GM18499 (cell line): ENCODE data around the gene WDR82.

Experiments used
- ATAC-seq: cut with Tn5 transposase; IDR thresholded peaks from one replicate; pipeline ENCODE4 v1.9.1; 2021; ENCODE audit warnings: moderate number of reproducible peaks; ENCODE audit not compliant: insufficient read depth, unreplicated experiment

WDR82 gene

GRCh38 chr3:52228266-52228665 lies 50.2 kb downstream of the WDR82 start:
- no peak for ATAC-seq

DNA sequence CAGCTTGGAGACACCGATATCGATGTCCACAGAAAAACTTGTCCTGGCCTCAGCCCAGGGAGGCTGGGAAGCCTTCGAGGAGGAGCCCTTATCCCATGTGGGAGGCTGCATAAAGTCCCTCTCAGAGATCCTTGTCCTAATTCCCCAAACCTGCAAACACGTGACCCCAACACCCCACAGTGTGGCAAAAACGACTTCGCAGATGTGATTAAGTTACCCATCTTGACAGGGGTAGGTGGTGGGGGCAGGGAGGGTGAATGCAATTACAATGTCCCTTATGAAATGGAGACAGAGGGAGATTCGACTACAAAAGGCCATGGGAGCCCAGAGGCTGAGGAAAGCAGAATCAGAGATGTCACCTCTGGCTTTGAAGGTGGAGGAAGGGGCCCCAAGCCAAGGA lies 50.7 kb downstream of the WDR82 start:
- no peak for ATAC-seq

GRCh38 chr3:52227117-52227516 lies 51.3 kb downstream of the WDR82 start:
- no peak for ATAC-seq

GRCh38 chr3:52226229-52226817 lies 52.1 kb downstream of the WDR82 start:
- ATAC-seq, result no peak

GRCh38 chr3:52225452-52226228 lies 52.8 kb downstream of the WDR82 start, which contains the start of gene TLR9:
Gene TLR9, minus strand, starts transcription at chr3:52225645. Its CDS starts 116 bp downstream, at chr3:52225529.
- ATAC-seq, result peak; percentile 68

GRCh38 chr3:52223449-52224408 lies 54.7 kb downstream of the WDR82 start:
- no peak for ATAC-seq

- no peak for ATAC-seq
Observed at GRCh38 chr3:52222319-52223221, 55.9 kb downstream of the WDR82 start.

GRCh38 chr3:52221563-52222318 lies 56.7 kb downstream of the WDR82 start:
- ATAC-seq, result no peak

DNA sequence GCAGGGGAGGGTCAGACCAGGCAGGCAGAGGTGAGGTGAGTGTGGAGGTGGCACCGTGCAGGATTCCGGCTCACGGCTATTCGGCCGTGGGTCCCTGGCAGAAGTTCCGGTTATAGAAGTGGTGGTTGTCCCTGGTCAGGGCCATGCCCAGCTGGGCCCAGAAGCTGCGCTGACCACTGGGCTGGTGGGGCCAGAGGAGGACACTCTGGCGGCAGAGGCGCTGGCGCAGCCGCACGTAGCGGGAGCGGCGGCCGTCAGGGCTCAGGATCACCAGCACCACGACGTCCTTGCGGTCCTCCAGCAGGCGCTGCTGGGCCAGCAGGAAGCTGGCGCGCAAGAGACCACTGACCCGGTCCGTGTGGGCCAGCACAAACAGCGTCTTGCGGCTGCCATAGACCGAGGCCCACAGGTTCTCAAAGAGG lies 57.3 kb downstream of the WDR82 start:
- ATAC-seq, result no peak

DNA sequence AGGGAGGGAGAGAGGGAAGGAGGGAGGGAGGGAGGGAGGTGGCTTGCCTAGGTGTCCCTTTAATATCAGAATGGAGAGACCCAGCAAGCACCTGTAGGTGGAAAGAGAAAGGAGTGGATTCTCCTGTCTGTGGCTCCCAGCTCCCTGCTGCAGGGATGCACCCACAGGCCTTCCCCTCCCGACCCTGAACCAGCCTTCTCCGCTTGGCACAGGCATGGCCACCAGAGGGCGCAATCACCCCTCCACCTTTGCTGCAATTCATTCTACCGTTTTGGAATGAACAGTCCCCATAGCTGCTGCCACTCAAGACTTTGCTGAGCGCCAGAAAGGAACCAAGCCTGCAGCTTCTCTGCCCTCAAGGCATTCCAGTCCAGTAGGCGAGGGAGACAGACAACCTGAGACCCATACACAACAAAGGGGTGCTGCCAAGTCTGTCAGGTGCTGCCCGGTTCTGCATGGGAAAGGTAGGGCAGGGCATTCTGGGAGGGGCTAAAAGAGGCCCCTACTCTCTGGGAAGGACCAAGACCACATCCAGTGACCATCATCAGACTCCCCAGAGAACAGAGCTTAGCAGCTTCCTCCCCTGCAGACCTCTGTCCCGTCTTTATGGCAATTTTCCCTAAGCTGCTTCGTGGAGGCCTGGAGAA lies 57.9 kb downstream of the WDR82 start:
- no peak for ATAC-seq

DNA sequence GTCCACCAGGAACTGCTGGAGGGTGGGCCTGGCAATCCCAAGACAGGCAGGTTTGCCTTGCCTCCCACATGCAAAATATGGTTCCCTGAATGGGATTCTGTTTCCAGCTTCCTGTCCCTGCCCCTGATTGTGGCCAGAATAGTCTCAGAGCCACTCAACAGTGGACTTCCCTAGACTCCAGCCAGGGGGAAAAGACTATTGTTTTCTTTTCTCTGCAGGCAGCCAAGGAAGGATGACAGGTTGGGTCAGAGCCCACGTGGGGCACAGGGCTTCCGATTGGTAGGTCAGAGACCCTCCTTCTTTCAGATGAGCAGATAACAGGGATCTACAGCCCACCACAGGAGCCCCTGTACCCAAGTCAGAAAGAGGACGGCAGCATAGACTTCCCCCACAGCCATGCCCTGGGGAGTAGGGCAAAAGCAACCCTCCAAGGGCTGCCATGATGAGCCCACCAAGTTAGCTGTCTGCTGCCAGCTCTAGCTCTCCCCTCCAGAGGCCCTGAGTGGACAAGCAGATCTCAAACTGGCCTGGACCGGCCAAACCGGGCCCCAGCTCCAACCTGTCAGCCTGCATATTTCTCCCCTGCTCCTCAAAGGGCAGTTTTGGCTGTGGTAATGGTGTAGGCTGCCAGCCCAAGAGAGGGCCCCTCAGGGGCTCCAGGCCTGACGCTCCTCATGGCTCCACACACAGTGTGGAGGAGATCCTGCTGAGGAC lies 59.4 kb downstream of the WDR82 start:
- no peak for ATAC-seq

DNA sequence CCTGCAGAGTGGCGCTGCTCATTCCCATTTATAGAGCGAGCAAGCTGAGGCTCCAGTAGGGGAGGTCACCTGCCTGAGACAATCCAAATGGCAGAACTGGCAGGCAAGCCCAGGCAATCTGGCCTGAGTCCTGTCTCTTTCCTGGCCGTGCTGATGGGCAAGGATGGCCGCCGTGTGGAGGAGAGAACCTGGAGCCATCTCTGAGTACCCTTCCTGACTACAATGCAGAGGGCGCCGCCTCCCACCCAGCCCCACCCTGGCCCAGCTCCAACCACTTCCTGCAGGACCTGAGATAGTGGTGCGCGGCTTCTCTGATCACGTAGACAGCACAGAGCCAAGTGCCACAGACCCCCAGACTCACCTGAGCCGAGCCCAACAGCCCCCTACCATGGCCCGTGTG lies 60.0 kb downstream of the WDR82 start:
- no peak for ATAC-seq

- no peak for ATAC-seq
Observed at GRCh38 chr3:52218026-52218425, 60.4 kb downstream of the WDR82 start.

- no peak for ATAC-seq
Observed at GRCh38 chr3:52217409-52217805, 61.0 kb downstream of the WDR82 start.

- no peak for ATAC-seq
Observed at GRCh38 chr3:52216585-52217408, 61.7 kb downstream of the WDR82 start.

- ATAC-seq, result no peak
Observed at GRCh38 chr3:52215351-52215750, 63.1 kb downstream of the WDR82 start.

DNA sequence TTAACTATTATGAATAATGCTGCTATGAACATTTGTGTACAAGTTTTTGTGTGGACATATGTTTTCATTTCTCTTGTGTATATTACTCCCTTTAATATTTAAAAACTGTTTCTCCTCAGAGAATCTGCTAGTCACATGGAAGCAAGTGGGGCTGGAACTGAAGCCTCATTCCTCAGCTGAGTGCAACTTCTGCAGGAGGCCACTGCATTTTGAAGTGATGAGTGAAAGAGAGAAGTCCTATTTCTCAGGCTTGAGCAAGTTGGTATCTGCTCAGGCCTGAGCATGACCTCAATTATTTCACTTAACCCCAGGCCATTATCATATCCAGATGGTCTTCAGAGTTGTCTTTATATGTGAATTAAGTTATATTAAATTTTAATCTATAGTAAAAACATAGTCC lies 64.5 kb downstream of the WDR82 start:
- ATAC-seq, result no peak
